OCI-LY7 (cell line): ENCODE measurements around the gene CENPK. TPM values are rescaled to one million over a fixed set of nuclear protein-coding genes. Genes with fewer than 3 reads are reported as not detected.

Experiments used
- BruUV-seq: library from RNA; stranded (reverse); fragments of 400-500 nt; replicated peaks from 2 replicates; lab custom pipeline; 2021; lab: Mats Ljungman, UMichigan
- CTCF ChIA-PET: fragments of 300-600 bp; sonication (Branson Sonifier 250); formaldehyde crosslinking; loops from one replicate; lab custom pipeline; 2022; ENCODE audit warnings: antibody characterized with exemption; ENCODE audit not compliant: unreplicated experiment; lab: Charles Lee
- POLR2A ChIA-PET: fragments of 300-600 bp; sonication (Branson Sonifier 250); formaldehyde crosslinking; loops from one replicate; lab custom pipeline; 2022; ENCODE audit warnings: antibody characterized with exemption; lab: Charles Lee
- DNase-seq: peaks from one replicate; pipeline ENCODE4 v3.0.0-alpha.2; 2015; ENCODE audit warnings: low spot score
- H2AFZ ChIP-seq: fragments of 200-600 bp; sonication (generic), shearing (Covaris generic); 2 replicates; pipeline ENCODE4 v1.6.1; 2014; ENCODE audit warnings: mild to moderate bottlenecking, antibody characterized with exemption, low read length, moderate library complexity
- H3K27ac ChIP-seq: fragments of 200-600 bp; sonication (generic); 2 replicates; pipeline ENCODE4 v1.5.1; 2014; ENCODE audit warnings: mixed run types, low read depth, mild to moderate bottlenecking, moderate library complexity, low read length, inconsistent platforms; ENCODE audit not compliant: poor library complexity, severe bottlenecking
- H3K36me3 ChIP-seq: fragments of 200-600 bp; sonication (generic); 2 replicates; pipeline ENCODE4 v1.6.1; 2014; ENCODE audit warnings: mild to moderate bottlenecking, antibody characterized with exemption, low read length, moderate library complexity, mixed read lengths; ENCODE audit not compliant: insufficient read depth
- H3K4me1 ChIP-seq: fragments of 200-600 bp; sonication (generic); 2 replicates; pipeline ENCODE4 v1.5.1; 2014; ENCODE audit warnings: mild to moderate bottlenecking, low read length; ENCODE audit not compliant: insufficient read depth, poor library complexity, severe bottlenecking
- H3K4me2 ChIP-seq: fragments of 200-600 bp; sonication (generic); 2 replicates; pipeline ENCODE4 v1.6.1; 2014; ENCODE audit warnings: mild to moderate bottlenecking, low read length
- H3K4me3 ChIP-seq: fragments of 200-600 bp; sonication (generic); 2 replicates; pipeline ENCODE4 v1.5.1; 2014; ENCODE audit warnings: mild to moderate bottlenecking, low read depth, low read length; ENCODE audit not compliant: poor library complexity, severe bottlenecking
- H3K79me2 ChIP-seq: fragments of 200-600 bp; sonication (generic); 2 replicates; pipeline ENCODE4 v1.6.1; 2016; ENCODE audit warnings: low read depth, mild to moderate bottlenecking, low read length, moderate library complexity, mixed read lengths; ENCODE audit not compliant: insufficient read depth
- H3K9me2 ChIP-seq: fragments of 200-600 bp; sonication (generic); 2 replicates; pipeline ENCODE4 v1.6.1; 2016; ENCODE audit warnings: mild to moderate bottlenecking, low read length, mixed read lengths; ENCODE audit not compliant: insufficient read depth
- H3K9me3 ChIP-seq: fragments of 200-600 bp; sonication (generic); 2 replicates; pipeline ENCODE4 v1.6.1; 2014; ENCODE audit warnings: mild to moderate bottlenecking, mixed run types, low read length, mixed read lengths
- H4K20me1 ChIP-seq: fragments of 200-600 bp; sonication (generic); 2 replicates; pipeline ENCODE4 v1.6.1; 2014; ENCODE audit warnings: mild to moderate bottlenecking, antibody characterized with exemption, low read length, moderate library complexity, mixed read lengths; ENCODE audit not compliant: insufficient read depth
- EZH2phosphoT487 ChIP-seq: fragments of 200-600 bp; sonication (generic); IDR thresholded peaks from 2 replicates; pipeline ENCODE4 v1.6.1; 2018; ENCODE audit warnings: low read depth, borderline replicate concordance, mild to moderate bottlenecking, mixed run types, antibody characterized with exemption, low read length, moderate library complexity, mixed read lengths
- intact Hi-C: fragments of 100-400 bp; cut with micrococcal nuclease; formaldehyde crosslinking; loops from one replicate; pipeline ENCODE4 v1.10.0; 2022; ENCODE audit not compliant: unreplicated experiment
- total RNA-seq, 2 experiments: library from RNA; depleted of rRNA in 1 of 2; stranded (reverse); fragments of >200 nt in 1 of 2; shearing (Covaris generic) in 1 of 2; gene quantifications; 2 replicates each; pipeline ENCODE4 v1.2.3, GENCODE V29; 2014 to 2022
- TF ChIP-seq, protein P1 (sequence below): fragments of 200-600 bp; sonication (generic); conservative IDR thresholded peaks from 2 replicates; pipeline ENCODE4 v1.5.1; 2014; ENCODE audit warnings: mild to moderate bottlenecking, antibody characterized with exemption, low read length, moderate library complexity, mixed read lengths

Gene CENPK
- total RNA-seq, 2 experiments from 2014 or later: 52.6 to 90.0 TPM

DNA sequence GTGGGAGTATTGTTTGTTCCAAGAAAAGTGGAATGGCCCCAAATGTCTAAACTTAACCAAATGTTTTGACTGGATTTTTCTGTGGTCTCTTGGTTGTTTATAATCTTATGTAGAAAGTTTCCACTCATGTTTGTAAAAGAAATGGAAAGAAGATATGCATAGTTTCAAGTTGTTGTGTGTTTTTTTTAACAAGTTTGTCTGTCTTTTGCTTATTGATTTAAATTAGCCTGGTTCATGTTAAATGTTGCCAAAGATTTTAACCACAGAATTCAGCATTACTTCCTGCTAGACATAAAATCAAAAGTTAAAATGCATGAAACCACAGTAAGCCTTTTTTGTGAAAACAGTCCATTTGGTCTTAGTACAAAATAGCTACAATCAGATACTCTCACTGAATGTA lies 14.2 kb upstream of the CENPK start:
- TF ChIP-seq, protein P1, sequence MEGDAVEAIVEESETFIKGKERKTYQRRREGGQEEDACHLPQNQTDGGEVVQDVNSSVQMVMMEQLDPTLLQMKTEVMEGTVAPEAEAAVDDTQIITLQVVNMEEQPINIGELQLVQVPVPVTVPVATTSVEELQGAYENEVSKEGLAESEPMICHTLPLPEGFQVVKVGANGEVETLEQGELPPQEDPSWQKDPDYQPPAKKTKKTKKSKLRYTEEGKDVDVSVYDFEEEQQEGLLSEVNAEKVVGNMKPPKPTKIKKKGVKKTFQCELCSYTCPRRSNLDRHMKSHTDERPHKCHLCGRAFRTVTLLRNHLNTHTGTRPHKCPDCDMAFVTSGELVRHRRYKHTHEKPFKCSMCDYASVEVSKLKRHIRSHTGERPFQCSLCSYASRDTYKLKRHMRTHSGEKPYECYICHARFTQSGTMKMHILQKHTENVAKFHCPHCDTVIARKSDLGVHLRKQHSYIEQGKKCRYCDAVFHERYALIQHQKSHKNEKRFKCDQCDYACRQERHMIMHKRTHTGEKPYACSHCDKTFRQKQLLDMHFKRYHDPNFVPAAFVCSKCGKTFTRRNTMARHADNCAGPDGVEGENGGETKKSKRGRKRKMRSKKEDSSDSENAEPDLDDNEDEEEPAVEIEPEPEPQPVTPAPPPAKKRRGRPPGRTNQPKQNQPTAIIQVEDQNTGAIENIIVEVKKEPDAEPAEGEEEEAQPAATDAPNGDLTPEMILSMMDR: no peak
- no peak for TF ChIP-seq EZH2phosphoT487
- H4K20me1 ChIP-seq: no peaks in the 10 kb centered on the region
- DNase-seq: no peak
- POLR2A ChIA-PET: interaction anchor here (0.6 kb wide), 1 partner anchor 447 kb away, joined by 8 read pairs; no protein-coding TSS in a partner anchor
- no peak overlapping the region for H2AFZ ChIP-seq
- H3K79me2 ChIP-seq: no peaks in the 10 kb centered on the region; the same call in 1 of the 2 replicates
- no peak overlapping the region for H3K4me2 ChIP-seq
- no peaks in the 10 kb centered on the region for H3K4me1 ChIP-seq
- intact Hi-C loops: no loop called here
- H3K9me3 ChIP-seq: no peaks in the 10 kb centered on the region
- BruUV-seq: no TSS peak
- H3K4me3 ChIP-seq: no peak overlapping the region
- H3K9me2 ChIP-seq: no peaks in the 10 kb centered on the region
- CTCF ChIA-PET: no interaction called here
- H3K27ac ChIP-seq: no peak overlapping the region
- H3K36me3 ChIP-seq: peaks cover 79% of the 10 kb centered on the region

DNA sequence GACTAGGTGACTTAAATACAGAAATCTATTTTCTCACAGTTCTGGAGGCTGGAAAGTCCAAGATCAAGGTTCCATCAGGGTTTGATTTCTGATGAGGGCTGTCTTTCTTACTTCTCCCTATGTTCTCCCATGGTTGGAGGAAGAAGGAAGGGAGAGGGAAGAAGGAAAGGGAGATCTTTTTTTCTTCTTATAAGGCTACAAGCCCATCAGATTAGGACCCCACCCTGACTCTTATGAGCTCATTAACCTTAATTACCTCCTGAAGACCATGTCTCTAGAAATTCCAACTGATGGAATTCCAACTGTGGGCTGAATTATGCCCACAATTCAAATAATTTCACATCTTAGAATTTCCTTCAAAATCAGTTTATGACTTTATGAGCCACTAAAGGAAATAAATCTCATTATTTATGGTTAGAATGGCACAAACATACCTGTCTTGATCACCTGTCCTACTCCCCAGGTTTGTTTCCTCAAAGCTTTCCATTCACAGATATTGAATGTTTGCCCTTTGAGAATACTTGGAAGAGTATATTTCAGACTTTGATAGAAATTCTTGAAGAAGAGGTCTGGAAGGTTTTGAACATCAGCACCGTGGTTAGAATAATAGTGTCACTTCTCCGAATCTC lies 7.7 kb upstream of the CENPK start:
- Histone ChIP-seq H3K4me3 (no peak overlapping the region), H3K79me2 (peaks cover 32% of the 10 kb centered on the region; the same call in 1 of the 2 replicates), H3K4me1 (no peaks in the 10 kb centered on the region), H2AFZ (no peak overlapping the region), H4K20me1 (peaks cover 8% of the 10 kb centered on the region; the same call in 1 of the 2 replicates), H3K4me2 (no peak overlapping the region), H3K36me3 (peaks cover 61% of the 10 kb centered on the region), H3K27ac (no peak overlapping the region), H3K9me2 (no peaks in the 10 kb centered on the region), H3K9me3 (no peaks in the 10 kb centered on the region)
- ChIA-PET POLR2A (interaction anchor here (0.5 to 1.7 kb wide), 8 partner anchors 9 to 516 kb away, joined by 3 to 9 read pairs (median 4); partner anchors contain the start of gene TRIM23), CTCF (no interaction called here)
- DNase-seq: no peak
- intact Hi-C loops: no loop called here
- no TSS peak for BruUV-seq
- TF ChIP-seq, protein P1: no peak
- TF ChIP-seq EZH2phosphoT487: no peak

DNA sequence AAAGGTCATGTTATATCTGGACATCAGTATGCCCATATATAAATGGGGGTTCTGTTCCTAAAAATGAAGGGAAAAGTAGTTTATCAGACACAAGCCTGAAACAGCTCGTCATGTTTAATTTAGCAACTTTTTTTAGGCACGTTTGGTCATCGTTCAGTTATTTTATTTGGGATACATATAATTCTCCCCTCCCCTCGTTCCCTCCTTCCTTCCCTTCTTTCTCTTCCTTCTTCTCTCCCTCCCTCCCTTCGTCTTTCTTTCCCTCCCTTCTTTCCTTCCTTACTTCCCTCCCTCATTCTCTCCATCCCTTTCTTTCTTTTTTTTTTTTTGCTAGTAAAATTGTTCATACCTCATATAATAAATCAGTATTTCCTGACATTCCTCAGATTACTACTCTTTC lies 3.5 kb upstream of the CENPK start:
- ChIA-PET POLR2A (interaction anchor here (3.0 kb wide), 1 partner anchor 11 kb away, joined by 13 read pairs; no protein-coding TSS in a partner anchor), CTCF (no interaction called here)
- Histone ChIP-seq H3K4me3 (no peak overlapping the region), H3K4me2 (no peak overlapping the region), H3K79me2 (peaks cover 70% of the 10 kb centered on the region), H3K27ac (no peak overlapping the region), H3K36me3 (peaks cover 37% of the 10 kb centered on the region), H3K4me1 (peaks cover 20% of the 10 kb centered on the region), H3K9me3 (no peaks in the 10 kb centered on the region), H3K9me2 (no peaks in the 10 kb centered on the region), H2AFZ (no peak overlapping the region), H4K20me1 (peaks cover 3% of the 10 kb centered on the region; the same call in 1 of the 2 replicates)
- intact Hi-C loops: loop anchor here (10.0 kb wide), 1 partner anchor 578 kb away; the partner anchor contains the start of gene SREK1
- TF ChIP-seq, protein P1: no peak
- TF ChIP-seq EZH2phosphoT487: no peak
- no peak for DNase-seq
- no TSS peak for BruUV-seq
